GM12865 (cell line): ENCODE data around the gene LYRM1.
"Not testable (repeated sequence)": the region's sequence is repeated elsewhere in the genome, so short reads cannot be mapped to it uniquely, and the experiment has no call there.

Source experiments
- DNase-seq: peaks from one replicate; pipeline ENCODE4 v3.0.0; 2010; ENCODE audit warnings: low read depth
- H3K4me3 ChIP-seq: 2 replicates; pipeline ENCODE4 v1.5.1; 2011; ENCODE audit warnings: mild to moderate bottlenecking, low read depth, low read length, control low read depth
- TF ChIP-seq, protein P1 (sequence below): IDR thresholded peaks from 2 replicates; pipeline ENCODE4 v1.5.1; 2011; ENCODE audit warnings: low read length, control low read depth, low read depth, inconsistent platforms; ENCODE audit not compliant: insufficient read depth; ENCODE audit errors: missing control alignments

Gene LYRM1

DNA sequence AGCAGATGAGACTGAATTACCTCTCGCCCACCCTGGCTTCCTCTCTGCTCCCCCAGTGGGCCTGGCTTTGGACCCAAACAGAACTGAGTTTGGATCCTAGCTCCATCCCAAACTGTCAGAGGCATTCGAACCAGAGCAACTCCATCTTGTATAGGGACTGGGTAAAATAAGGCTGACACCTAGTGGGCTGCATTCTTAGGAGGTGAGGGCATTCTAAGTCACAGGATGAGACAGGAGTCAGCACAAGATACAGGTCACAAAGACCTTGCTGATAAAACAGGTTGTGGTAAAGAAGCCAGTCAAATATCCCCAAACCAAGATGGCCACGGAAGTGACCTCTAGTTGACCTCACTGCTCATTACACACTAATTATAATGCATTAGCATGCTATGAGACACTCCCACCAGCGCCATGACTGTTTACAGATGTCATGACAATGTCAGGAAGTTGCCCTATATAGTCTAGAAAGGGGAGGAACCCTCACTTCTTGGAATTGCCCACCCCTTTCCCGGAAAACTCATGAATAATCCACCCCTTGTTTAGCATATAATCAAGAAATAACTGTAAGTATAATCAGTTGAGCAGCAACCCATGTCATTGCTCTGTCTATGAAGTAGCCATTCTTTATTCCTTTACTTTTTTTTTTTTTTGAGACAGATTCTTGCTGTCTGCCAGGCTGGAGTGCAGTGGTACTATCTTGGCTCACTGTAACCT, 44.4 kb downstream of the LYRM1 start:
- peak; percentile 57 for DNase-seq
- no peak overlapping the region for H3K4me3 ChIP-seq
- TF ChIP-seq, protein P1, sequence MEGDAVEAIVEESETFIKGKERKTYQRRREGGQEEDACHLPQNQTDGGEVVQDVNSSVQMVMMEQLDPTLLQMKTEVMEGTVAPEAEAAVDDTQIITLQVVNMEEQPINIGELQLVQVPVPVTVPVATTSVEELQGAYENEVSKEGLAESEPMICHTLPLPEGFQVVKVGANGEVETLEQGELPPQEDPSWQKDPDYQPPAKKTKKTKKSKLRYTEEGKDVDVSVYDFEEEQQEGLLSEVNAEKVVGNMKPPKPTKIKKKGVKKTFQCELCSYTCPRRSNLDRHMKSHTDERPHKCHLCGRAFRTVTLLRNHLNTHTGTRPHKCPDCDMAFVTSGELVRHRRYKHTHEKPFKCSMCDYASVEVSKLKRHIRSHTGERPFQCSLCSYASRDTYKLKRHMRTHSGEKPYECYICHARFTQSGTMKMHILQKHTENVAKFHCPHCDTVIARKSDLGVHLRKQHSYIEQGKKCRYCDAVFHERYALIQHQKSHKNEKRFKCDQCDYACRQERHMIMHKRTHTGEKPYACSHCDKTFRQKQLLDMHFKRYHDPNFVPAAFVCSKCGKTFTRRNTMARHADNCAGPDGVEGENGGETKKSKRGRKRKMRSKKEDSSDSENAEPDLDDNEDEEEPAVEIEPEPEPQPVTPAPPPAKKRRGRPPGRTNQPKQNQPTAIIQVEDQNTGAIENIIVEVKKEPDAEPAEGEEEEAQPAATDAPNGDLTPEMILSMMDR: no peak

DNA sequence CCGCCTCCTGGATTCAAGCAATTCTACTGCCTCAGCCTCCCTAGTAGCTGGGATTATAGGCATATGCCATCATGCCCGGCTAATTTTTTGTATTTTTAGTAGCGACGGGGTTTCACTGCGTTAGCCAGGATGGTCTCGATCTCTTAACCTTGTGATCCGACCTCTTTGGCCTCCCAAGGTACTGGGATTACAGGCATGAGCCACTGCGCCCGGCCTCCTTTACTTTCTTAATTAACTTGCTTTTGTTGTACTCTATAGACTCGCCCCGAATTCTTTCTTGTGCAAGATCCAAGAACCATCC, 45.0 kb downstream of the LYRM1 start:
- H3K4me3 ChIP-seq, DNase-seq: not testable (repeated sequence)

DNA sequence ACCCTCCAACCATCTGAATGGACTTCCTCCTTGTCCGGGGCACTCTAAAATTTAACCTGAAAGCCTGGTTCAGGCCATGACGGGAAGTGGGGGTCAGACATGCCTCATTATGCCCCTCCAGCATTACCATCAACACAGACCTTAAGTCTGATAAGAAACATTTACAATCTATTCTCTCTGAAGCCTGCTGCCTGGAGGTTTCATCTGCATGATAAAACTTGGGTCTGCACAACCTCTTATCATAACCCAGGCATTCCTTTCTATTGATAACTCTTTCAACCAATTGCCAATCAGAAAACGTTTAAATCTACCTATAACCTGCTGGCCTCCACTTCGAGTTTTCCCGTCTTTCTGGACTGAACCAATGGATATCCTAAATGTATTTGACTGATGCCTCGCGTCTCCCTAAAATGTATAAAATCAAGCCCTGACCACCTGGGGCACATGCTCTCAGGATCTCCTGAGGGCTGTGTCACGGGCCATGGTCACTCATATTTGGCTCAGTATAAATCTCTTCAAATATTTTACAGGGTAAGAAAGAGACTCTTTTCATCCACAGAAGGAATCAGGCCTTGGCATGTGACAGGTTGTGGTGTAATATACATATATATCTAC, 45.6 kb downstream of the LYRM1 start:
- no peak for DNase-seq
- TF ChIP-seq, protein P1: no peak
- no peak overlapping the region for H3K4me3 ChIP-seq

DNA sequence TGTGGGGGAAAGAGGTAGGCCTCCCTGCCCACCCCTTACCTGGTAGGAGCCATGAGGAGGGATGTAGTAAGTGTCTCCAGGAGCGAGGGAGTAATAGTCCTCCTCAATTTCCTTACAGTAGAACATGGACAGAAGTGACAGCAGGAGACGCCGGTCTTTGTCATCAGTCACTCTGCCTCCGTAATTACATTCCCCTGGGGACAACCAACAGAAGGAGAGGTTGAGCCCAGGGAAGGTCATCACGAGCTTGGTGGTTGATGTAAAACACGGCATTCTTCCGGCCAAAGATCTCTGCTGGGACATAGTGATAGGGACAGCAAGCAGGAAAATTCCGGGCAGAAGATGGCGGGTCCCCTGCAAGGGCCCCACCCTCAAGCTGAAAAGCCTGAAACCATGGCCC, 47.9 kb downstream of the LYRM1 start:
- no peak overlapping the region for H3K4me3 ChIP-seq
- TF ChIP-seq, protein P1: no peak
- DNase-seq: no peak

DNA sequence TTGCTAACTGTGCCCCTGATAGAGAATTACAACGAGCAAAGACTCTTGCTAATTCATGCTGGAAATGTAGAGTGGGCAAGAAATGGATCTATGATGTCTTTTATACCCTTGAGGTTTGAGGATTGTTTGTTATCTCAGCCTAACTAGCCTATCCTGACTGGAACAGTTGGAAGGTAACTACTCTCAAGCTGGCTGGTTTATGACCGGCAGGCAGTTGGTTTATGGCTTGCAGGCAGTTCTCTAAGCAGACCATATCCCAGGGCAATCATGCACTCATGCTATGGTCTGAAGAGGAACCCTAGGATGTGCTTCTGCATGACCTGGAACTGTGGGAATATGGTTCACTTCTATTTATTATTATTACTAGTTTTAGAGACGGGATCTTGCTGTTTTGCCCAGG, 49.1 kb downstream of the LYRM1 start:
- TF ChIP-seq, protein P1: no peak
- no peak overlapping the region for H3K4me3 ChIP-seq
- DNase-seq: no peak

DNA sequence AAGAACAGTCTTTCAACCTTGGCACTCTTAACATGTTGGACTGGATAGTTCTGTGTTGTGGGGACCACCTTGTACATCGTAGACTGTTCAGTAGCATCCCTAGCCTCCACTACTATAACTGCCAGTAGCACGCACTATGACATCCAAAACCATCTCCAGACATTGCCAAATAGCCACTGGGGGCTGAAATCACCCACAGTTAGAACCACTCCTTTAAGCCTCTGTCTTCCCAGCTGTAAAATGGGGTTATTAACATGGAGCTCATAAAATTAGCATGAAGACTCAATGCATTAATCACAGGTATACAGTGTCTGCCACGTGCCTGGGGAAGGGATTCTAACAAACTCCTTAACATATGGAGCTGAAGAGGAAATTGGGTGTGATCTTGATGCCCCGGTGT, 49.7 kb downstream of the LYRM1 start:
- TF ChIP-seq, protein P1: no peak
- no peak for DNase-seq
- H3K4me3 ChIP-seq: no peak overlapping the region

DNA sequence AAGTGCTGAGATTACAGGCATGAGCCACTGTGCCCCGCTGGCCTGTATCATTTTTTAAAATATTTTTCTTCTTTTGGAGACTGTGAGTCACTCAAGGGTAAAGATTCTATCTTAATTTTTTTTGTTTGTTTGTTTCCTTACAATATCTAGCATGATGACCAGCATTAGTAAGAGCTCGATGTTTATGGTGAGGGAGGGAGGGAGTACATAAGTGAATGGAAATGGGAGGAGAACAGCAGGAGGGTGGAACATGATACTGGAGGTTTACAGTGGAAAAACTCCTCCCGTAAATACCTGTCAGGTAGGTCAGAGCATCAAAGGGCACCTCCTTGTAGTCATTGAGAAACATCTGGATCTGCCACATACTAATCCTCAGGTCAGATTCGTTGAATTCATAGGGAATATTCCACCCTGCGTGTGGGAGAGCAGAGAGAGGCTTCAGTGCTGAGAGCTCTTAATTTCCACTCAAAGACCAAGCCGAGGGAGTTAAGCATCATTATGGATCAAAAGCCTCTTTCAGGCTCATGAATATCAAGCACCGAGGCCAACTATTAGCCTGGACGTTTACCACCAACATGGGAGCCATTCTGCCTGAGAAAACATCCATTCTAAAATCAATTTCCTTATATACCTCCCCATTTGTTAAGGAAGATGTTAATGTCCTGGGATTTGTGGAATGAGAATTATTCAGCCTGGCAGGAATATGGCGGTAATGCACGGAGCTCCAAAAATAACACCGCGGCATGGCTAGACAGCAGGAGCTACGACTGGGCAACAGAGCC, 51.8 kb downstream of the LYRM1 start:
- TF ChIP-seq, protein P1: no peak
- H3K4me3 ChIP-seq: no peak overlapping the region
- no peak for DNase-seq
